ENCODE results near the gene CCNB1IP1.
A peak's percentile ranks its signal among the peaks of the same experiment; 100 is the strongest.
"Not testable (repeated sequence)": the region's sequence is repeated elsewhere in the genome, so short reads cannot be mapped to it uniquely, and the experiment has no call there.

The CCNB1IP1 gene

DNA sequence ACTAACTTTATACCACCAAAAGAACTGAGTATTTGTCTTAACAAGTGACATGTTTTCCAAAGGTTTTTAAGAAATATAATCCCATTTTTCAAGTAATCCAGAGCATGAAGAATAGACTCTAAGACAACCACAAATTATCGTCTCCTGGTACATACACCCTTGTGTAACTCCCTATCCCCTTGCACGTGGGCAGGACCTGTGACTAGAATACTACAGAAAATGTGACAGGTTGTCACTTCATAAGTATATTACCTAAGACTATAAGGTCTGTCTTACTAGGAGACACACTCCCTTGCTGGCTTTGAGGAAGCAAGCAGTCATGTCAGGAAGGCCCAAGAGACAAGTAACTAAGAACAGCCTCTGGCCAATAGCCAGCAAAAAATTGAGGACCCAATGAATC lies 19.1 kb downstream of the CCNB1IP1 start:
- H3K27ac ChIP-seq = no peak overlapping the region
- TF ChIP-seq, protein P1, sequence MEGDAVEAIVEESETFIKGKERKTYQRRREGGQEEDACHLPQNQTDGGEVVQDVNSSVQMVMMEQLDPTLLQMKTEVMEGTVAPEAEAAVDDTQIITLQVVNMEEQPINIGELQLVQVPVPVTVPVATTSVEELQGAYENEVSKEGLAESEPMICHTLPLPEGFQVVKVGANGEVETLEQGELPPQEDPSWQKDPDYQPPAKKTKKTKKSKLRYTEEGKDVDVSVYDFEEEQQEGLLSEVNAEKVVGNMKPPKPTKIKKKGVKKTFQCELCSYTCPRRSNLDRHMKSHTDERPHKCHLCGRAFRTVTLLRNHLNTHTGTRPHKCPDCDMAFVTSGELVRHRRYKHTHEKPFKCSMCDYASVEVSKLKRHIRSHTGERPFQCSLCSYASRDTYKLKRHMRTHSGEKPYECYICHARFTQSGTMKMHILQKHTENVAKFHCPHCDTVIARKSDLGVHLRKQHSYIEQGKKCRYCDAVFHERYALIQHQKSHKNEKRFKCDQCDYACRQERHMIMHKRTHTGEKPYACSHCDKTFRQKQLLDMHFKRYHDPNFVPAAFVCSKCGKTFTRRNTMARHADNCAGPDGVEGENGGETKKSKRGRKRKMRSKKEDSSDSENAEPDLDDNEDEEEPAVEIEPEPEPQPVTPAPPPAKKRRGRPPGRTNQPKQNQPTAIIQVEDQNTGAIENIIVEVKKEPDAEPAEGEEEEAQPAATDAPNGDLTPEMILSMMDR (conservative IDR thresholded peaks at IDR 0.05) = no peak

DNA sequence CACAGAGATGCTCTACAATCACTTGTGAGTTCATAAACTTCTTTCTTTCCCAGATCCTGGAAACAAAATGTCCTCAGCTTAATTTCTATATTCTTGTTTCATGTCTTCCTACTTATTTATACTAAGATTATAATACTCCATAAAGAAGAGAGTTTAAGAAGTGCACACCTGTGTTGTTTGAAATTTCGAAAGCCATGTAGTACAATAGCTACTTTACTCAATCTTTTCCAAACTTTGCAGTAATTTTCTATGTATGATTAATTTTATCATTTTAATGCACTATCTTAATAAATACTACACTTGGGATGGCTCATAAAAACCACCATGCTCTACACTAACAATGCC lies 27.0 kb downstream of the CCNB1IP1 start:
- TF ChIP-seq, protein P1 (conservative IDR thresholded peaks at IDR 0.05) = peak; percentile 55

DNA sequence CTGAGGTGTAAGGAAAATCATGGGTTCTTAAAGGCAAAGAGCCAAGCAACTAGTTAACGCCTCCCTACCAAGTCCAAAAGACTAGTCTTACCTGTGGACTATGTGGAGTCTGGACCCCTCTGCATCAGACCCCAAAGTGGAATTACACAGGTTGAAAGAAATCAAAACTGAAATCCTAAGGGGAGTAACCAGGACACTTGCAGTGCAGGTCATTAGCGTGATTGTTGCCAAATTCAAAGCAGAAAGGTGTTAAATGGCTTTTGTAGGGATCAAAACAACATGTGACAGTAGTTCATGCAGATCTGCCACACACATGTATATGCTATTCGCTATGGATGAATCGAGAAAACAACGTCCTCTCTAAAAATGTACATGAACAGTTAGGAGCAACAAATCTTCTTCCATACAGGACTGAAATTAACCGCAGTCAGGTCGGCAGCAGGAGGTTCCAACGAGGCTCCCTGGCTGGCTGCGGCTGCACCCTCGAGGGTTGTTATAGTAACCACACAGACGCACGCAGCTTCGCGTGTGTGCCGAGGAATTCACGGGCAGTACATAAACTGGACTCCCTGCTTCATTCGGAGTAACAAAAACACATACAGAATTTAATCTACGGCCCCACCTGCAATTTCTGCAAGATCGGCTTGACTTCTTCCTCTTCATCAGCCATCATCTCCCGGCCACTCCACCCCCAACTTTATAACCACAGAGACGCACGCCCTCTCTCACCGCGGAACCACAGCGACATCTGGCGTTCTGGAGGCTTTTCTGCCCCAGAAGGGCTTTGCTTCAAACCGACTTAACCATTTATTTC lies 27.6 kb downstream of the CCNB1IP1 start, which contains the start of gene TTC5:
TTC5 (minus strand) TSS at position 687 of the 814 bp plus-strand sequence; CDS start at position 673, 14 bp downstream.
- peak within 1 kb of the TSS; percentile 62 for H3K27ac ChIP-seq
- TF ChIP-seq, protein P1 (conservative IDR thresholded peaks at IDR 0.05) = peak; percentile 95

More for the DNA sequence above, 27.0 kb downstream of the CCNB1IP1 start:
- peak overlapping the region; percentile 62; the same call in 1 of the 2 replicates for H3K27ac ChIP-seq

DNA sequence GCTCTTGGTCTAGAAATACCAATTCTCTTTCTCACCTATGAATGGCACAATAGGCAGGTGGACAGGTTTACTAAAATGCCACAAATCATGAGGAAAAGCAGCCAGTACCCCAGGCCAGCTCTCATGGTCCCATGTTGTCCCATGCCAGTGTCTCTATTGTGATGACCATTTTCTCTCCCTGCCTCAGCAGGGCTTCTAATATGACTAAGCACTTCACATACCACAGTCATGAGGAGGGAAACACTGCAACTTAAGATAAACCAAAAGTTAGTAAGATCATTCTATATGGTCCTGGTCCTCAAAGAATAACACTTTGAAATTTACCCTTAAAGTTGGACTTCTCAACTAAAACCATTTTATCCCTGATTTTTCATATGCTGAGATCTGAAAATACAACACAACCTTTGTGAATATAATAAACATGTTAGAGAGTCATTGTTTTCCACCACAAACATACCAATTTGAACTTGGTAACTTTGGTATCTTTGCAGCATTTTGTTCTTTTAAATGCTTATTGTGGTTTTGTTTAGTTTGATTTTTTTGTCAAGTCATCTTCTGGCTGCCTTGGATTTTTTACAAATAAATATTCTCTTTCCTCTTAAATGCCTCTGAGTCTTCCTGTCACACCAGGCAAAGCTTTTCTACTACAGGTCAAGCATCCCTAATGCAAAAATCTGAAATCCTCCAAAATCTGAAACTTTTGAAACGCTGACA lies 30.9 kb downstream of the CCNB1IP1 start:
- H3K27ac ChIP-seq = no peak overlapping the region

DNA sequence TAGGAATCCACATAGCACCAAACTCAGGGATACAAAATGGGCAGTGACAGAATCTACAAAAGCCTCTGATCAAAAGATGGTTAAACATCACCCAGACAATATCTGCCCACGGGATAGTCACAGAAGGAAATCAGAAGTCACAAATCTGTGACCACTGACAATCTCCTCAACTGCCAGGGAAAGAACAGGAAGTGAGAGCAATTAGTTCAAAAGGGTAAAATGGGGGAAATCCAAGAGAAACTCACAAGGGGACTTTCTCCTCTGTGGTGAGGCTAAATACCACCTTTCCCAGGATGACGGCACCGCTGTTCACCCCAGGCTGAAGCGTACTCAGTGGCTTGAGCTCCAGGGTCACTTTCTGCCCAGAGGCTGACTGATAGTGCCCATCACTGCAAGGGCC lies 38.0 kb downstream of the CCNB1IP1 start:
- TF ChIP-seq, protein P1 (conservative IDR thresholded peaks at IDR 0.05) = no peak
- no peak overlapping the region for H3K27ac ChIP-seq

More for the DNA sequence above, 30.9 kb downstream of the CCNB1IP1 start:
- TF ChIP-seq, protein P1 (conservative IDR thresholded peaks at IDR 0.05) = no peak

DNA sequence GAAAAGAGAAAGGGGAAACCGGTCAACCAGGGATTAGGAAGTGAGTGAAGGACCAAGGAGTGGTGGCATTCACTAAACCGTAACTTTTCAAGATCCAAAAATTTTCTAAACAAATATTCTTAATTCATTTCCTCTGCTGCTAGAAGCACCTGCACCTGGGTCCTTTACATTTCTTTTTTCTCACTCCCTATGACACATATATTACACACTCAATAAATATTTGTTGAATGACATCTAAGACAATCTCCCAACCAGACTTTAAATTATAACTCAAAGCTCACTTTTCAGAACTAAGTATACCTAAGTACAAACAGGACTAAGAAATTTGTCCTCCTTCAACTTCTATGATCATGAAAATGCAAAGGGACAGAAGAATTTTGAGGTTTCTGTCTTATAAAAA lies 38.4 kb downstream of the CCNB1IP1 start:
- TF ChIP-seq, protein P1 (conservative IDR thresholded peaks at IDR 0.05) = no peak
- no peak overlapping the region for H3K27ac ChIP-seq

DNA sequence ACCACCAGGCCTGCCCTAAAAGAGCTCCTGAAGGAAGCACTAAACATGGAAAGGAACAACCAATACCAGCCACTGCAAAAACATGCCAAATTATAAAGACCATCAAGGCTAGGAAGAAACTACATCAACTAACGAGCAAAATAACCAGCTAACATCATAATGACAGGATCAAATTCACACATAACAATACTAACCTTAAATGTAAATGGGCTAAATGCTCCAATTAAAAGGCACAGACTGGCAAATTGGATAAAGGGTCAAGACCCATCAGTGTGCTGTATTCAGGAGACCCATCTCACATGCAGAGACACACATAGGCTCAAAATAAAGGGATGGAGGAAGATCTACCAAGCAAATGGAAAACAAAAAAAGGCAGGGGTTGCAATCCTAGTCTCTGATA lies 51.1 kb downstream of the CCNB1IP1 start:
- H3K27ac ChIP-seq = not testable (repeated sequence)

DNA sequence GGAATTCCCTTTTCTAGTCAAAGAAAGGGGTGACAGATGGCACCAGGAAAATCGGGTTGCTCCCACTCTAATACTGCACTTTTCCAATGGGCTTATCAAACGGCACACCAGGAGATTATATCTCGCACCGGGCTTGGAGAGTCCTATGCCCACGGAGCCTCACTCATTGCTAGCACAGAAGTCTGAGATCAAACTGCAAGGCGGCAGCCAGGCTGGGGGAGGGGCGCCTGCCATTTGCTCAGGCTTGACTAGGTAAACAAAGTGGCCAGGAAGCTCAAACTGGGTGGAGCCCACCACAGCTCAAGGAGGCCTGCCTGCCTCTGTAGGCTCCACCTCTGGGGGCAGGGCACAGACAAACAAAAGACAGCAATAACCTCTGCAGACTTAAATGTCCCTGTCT lies 52.8 kb downstream of the CCNB1IP1 start:
- H3K27ac ChIP-seq = not testable (repeated sequence)

All from VCaP (cell line).